HepG2 (cell line): Measurements from ENCODE around the gene IBSP. TPM values are rescaled to one million over a fixed set of nuclear protein-coding genes. Genes with fewer than 3 reads are reported as not detected.

Source experiments
- ATAC-seq: fragments of 200-7000 bp; cut with Tn5 transposase; 3 replicates; pipeline ENCODE4 v1.9.1; 2020; ENCODE audit warnings: mild to moderate bottlenecking, moderate library complexity
- BruUV-seq: library from RNA; stranded (reverse); fragments of 400-500 nt; replicated peaks from 2 replicates; lab custom pipeline; 2021; lab: Mats Ljungman, UMichigan
- CTCF ChIA-PET: fragments of 300-600 bp; formaldehyde crosslinking; extraction: SDS; loops from one replicate; lab custom pipeline; 2021; ENCODE audit warnings: low total read pairs, inconsistent platforms, low intra/inter-chr PET ratio; lab: Yijun Ruan, JAX
- POLR2A ChIA-PET: fragments of 350-600 bp; sonication (Branson Sonifier 250); formaldehyde crosslinking; loops from one replicate; lab custom pipeline; 2020; ENCODE audit warnings: antibody characterized with exemption, inconsistent platforms; lab: Yijun Ruan, JAX
- DNase-seq: peaks from one replicate; pipeline ENCODE4 v3.0.0-alpha.2; 2015; ENCODE audit warnings: low spot score
- FAIRE-seq: peaks from 3 replicates; lab custom pipeline; 2011; peaks lifted over from hg19 to GRCh38; lab: Jason Lieb, UNC
- H2AFZ ChIP-seq: one replicate; pipeline ENCODE4 v1.6.1; 2011; ENCODE audit warnings: low read length, inconsistent platforms
- H3K27ac ChIP-seq: fragments of 300-600 bp; 3 replicates; pipeline ENCODE4 v1.8.0; 2011; ENCODE audit warnings: mixed run types, mild to moderate bottlenecking, mixed read lengths, low read length, inconsistent platforms; ENCODE audit not compliant: insufficient read depth; ENCODE audit errors: extremely low read length
- H3K27me3 ChIP-seq, 2 experiments: fragments of 200-600 bp in 1 of 2; 2 replicates in 1 of 2; 3 replicates in 1 of 2; pipeline versions ENCODE4 v1.6.0 to v1.8.0; 2011; ENCODE audit warnings: low read length in 2 of 2, mild to moderate bottlenecking in 2 of 2, moderate library complexity in 2 of 2, inconsistent platforms in 1 of 2; ENCODE audit not compliant: insufficient read depth in 2 of 2, control insufficient read depth in 1 of 2
- H3K36me3 ChIP-seq, 2 experiments: fragments of 200-600 bp in 1 of 2; replicated peaks in 1 of 2; 2 replicates in 1 of 2; 3 replicates in 1 of 2; pipeline versions ENCODE4 v1.5.1 to v1.8.0; 2011; ENCODE audit warnings: low read length in 2 of 2, inconsistent platforms in 1 of 2; ENCODE audit not compliant: insufficient read depth in 2 of 2, control insufficient read depth in 1 of 2
- H3K4me1 ChIP-seq: 2 replicates; pipeline ENCODE4 v1.5.1; 2012; ENCODE audit warnings: low read length, inconsistent platforms; ENCODE audit not compliant: insufficient read depth
- H3K4me2 ChIP-seq: 2 replicates; pipeline ENCODE4 v1.6.0; 2011; ENCODE audit warnings: low read depth, low read length, inconsistent platforms
- H3K4me3 ChIP-seq, 3 experiments: fragments of 200-600 bp in 1 of 3; sonication (generic), shearing (Covaris generic) in 1 of 3; replicated peaks in 1 of 3; 2 replicates each; pipeline ENCODE4 v1.5.1; 2011 to 2016; ENCODE audit warnings: low read length in 3 of 3, inconsistent platforms in 2 of 3, low read depth in 2 of 3, mild to moderate bottlenecking in 2 of 3, control low read depth in 1 of 3, mixed read lengths in 1 of 3; ENCODE audit not compliant: insufficient read depth in 1 of 3
- H3K79me2 ChIP-seq: one replicate; pipeline ENCODE4 v1.6.1; 2011; ENCODE audit warnings: low read length, inconsistent platforms; ENCODE audit not compliant: insufficient read depth
- H3K9ac ChIP-seq: 2 replicates; pipeline ENCODE4 v1.6.0; 2011; ENCODE audit warnings: mild to moderate bottlenecking, low read depth, low read length, inconsistent platforms; ENCODE audit not compliant: insufficient read depth
- H3K9me3 ChIP-seq: 2 replicates; pipeline ENCODE4 v1.5.1; 2012; ENCODE audit warnings: mild to moderate bottlenecking, low read length
- H4K20me1 ChIP-seq: 2 replicates; pipeline ENCODE4 v1.6.0; 2011; ENCODE audit warnings: inconsistent platforms, mild to moderate bottlenecking, low read length, moderate library complexity; ENCODE audit not compliant: insufficient read depth
- NFKB2 ChIP-seq: sonication (generic); formaldehyde crosslinking; IDR thresholded peaks from 2 replicates; pipeline ENCODE4 v1.4.0; 2020; ENCODE audit warnings: missing genetic modification reagents, borderline replicate concordance
- PAWR ChIP-seq: sonication (generic); formaldehyde crosslinking; IDR thresholded peaks from 2 replicates; pipeline ENCODE4 v1.4.0; 2020; ENCODE audit warnings: missing genetic modification reagents, mild to moderate bottlenecking, borderline replicate concordance
- ZBTB20 ChIP-seq: sonication (generic); formaldehyde crosslinking; IDR thresholded peaks from 2 replicates; pipeline ENCODE4 v1.8.1; 2023; ENCODE audit warnings: missing genetic modification reagents, low read depth, mild to moderate bottlenecking, borderline replicate concordance
- ZBTB42 ChIP-seq: sonication (generic); formaldehyde crosslinking; IDR thresholded peaks from 2 replicates; pipeline ENCODE4 v1.5.0; 2020; ENCODE audit warnings: mild to moderate bottlenecking, missing genetic modification reagents
- ZNF605 ChIP-seq: sonication (generic); formaldehyde crosslinking; IDR thresholded peaks from 2 replicates; pipeline ENCODE4 v1.8.0; 2022; ENCODE audit warnings: mild to moderate bottlenecking, missing genetic modification reagents
- WGBS: methylation state at CpG from one replicate; pipeline ENCODE4 v1.1.6; 2017; ENCODE audit warnings: low lambda C conversion rate; 5-methylcytosine and 5-hydroxymethylcytosine counted together
- in situ Hi-C: cut with HindIII; loops from 2 replicates; pipeline ENCODE4 v1.10.0; 2017; ENCODE audit warnings: low pct_unique_long_range_greater_than_20kb; ENCODE audit not compliant: extremely low pct_ligation_motif_present
- intact Hi-C: fragments of 100-400 bp; cut with micrococcal nuclease; formaldehyde crosslinking; loops from one replicate; pipeline ENCODE4 v1.10.0; 2022; ENCODE audit not compliant: unreplicated experiment
- polyA plus RNA-seq, 8 experiments: library from polyadenylated mRNA; depleted of rRNA in 3 of 8; stranded (reverse) in 7 of 8; unstranded in 1 of 8; fragments of >200 nt; fragmentation: Illumina TruSeq in 4 of 8; extraction: Trizol in 4 of 8; gene quantifications; 2 replicates each; pipeline versions ENCODE4 v1.2.1 to v1.2.3, GENCODE V29; 2011 to 2016; ENCODE audit warnings: low read depth in 4 of 8, missing spikeins in 1 of 8, mixed read lengths in 1 of 8; ENCODE audit not compliant: insufficient read depth in 1 of 8
- total RNA-seq, 5 experiments: library from RNA; depleted of rRNA; stranded (reverse); fragments of >200 nt; fragmentation: Illumina TruSeq; extraction: Trizol; gene quantifications; 2 replicates each; pipeline ENCODE4 v1.2.3, GENCODE V29; 2016; ENCODE audit warnings: low read depth in 1 of 5

The IBSP gene
- total and polyA plus RNA-seq, 2 of the 13 experiments (the other 11 are each of a cell fraction or from before 2014, with no cell fraction given), result not detected

GRCh38 chr4:87805971-87806370 is 6.6 kb downstream of the IBSP start:
- POLR2A ChIA-PET, result no interaction called here
- Histone ChIP-seq H3K4me2 (no peak overlapping the region), H3K79me2 (no peaks in the 10 kb centered on the region), H3K36me3 (no peaks in the 10 kb centered on the region), H3K4me3 (no peak overlapping the region), H3K27me3 (peaks cover 0 to 7% of the 10 kb centered on the region in 2 experiments; a peak in 1 of 5 replicates), H3K9ac (no peak overlapping the region), H2AFZ (no peak overlapping the region), H3K4me1 (no peaks in the 10 kb centered on the region), H4K20me1 (no peaks in the 10 kb centered on the region), H3K27ac (no peak overlapping the region), H3K9me3 (no peaks in the 10 kb centered on the region)
- BruUV-seq, result no TSS peak
- in situ Hi-C loops, result no loop called here
- 23% methylated on average over 2 of the region's 2 CpGs for WGBS
- no peak for TF ChIP-seq ZBTB20 (CRISPR knock-in tag)
- TF ChIP-seq ZNF605, result no peak
- no peak for TF ChIP-seq PAWR (CRISPR knock-in tag)
- ATAC-seq, result no peak
- intact Hi-C loops, result no loop called here
- CTCF ChIA-PET, result no interaction called here
- DNase-seq, result no peak
- no peak for FAIRE-seq

GRCh38 chr4:87806520-87806919 is 7.2 kb downstream of the IBSP start:
- no peaks in the 10 kb centered on the region for H3K36me3 ChIP-seq
- H3K27ac ChIP-seq, result no peak overlapping the region
- H3K4me2 ChIP-seq, result no peak overlapping the region
- no peak overlapping the region for H3K4me3 ChIP-seq
- no TSS peak for BruUV-seq
- TF ChIP-seq NFKB2 (CRISPR knock-in tag) (no peak), ZBTB42 (CRISPR knock-in tag) (no peak)
- TF ChIP-seq, all 625 proteins: peak for 0
- Histone ChIP-seq H3K9me3 (no peaks in the 10 kb centered on the region), H3K4me1 (no peaks in the 10 kb centered on the region), H3K9ac (no peak overlapping the region), H3K79me2 (no peaks in the 10 kb centered on the region), H2AFZ (no peak overlapping the region), H3K27me3 (peaks cover 0 to 10% of the 10 kb centered on the region in 2 experiments; a peak in 2 of 5 replicates), H4K20me1 (no peaks in the 10 kb centered on the region)
- 17% methylated on average over 3 of the region's 3 CpGs for WGBS
- no peak for FAIRE-seq
- no peak for ATAC-seq
- in situ Hi-C loops (no loop called here), intact Hi-C loops (no loop called here)
- ChIA-PET POLR2A (no interaction called here), CTCF (no interaction called here)
- DNase-seq, result no peak
